SK-N-SH (cell line): Measurements from ENCODE around the gene NID1. TPM values are rescaled to one million over a fixed set of nuclear protein-coding genes. Genes with fewer than 3 reads are reported as not detected.
"Not testable (repeated sequence)": the region's sequence is repeated elsewhere in the genome, so short reads cannot be mapped to it uniquely, and the experiment has no call there.

ENCODE experiments used
- CTCF ChIA-PET: fragments of 300-600, 350-600 bp; formaldehyde crosslinking; extraction: SDS; loops from one replicate; lab custom pipeline; 2021; lab: Yijun Ruan, JAX
- POLR2A ChIA-PET: fragments of 350-600 bp; sonication (Branson Sonifier 250); formaldehyde crosslinking; extraction: SDS; loops from one replicate; lab custom pipeline; 2020; ENCODE audit warnings: antibody characterized with exemption, inconsistent platforms; lab: Yijun Ruan, JAX
- DNase-seq: peaks from one replicate; pipeline ENCODE4 v3.0.0; 2012
- H2AFZ ChIP-seq: fragments of 200-600 bp; sonication (generic); 2 replicates; pipeline ENCODE4 v1.8.1; 2016; ENCODE audit warnings: antibody characterized with exemption, mild to moderate bottlenecking, low read depth
- H3F3A ChIP-seq: fragments of 200-600 bp; sonication (generic); replicated peaks from 2 replicates; pipeline ENCODE3; 2016; ENCODE audit warnings: antibody characterized with exemption, mild to moderate bottlenecking; ENCODE audit not compliant: insufficient read depth
- H3K27ac ChIP-seq, 2 experiments: fragments of 200-500 bp in 1 of 2; fragments of 200-600 bp in 1 of 2; sonication (Bioruptor generic) in 1 of 2; sonication (generic), shearing (Covaris generic) in 1 of 2; 2 replicates each; pipeline versions ENCODE4 v1.5.1 to v1.6.1; 2014 to 2016; ENCODE audit warnings: low read depth in 2 of 2, inconsistent platforms in 1 of 2, low read length in 1 of 2, mild to moderate bottlenecking in 1 of 2, mixed read lengths in 1 of 2
- H3K27me3 ChIP-seq: fragments of 200-600 bp; sonication (generic), shearing (Covaris generic); 2 replicates; pipeline ENCODE4 v1.6.1; 2016; ENCODE audit warnings: mixed run types; ENCODE audit not compliant: insufficient read depth
- H3K36me3 ChIP-seq, 2 experiments: fragments of 200-500 bp in 1 of 2; fragments of 200-600 bp in 1 of 2; sonication (Bioruptor generic) in 1 of 2; sonication (generic) in 1 of 2; replicated peaks in 1 of 2; 2 replicates each; pipeline versions ENCODE3 to v1.5.1; 2014 to 2016; ENCODE audit warnings: low read length in 1 of 2, mild to moderate bottlenecking in 1 of 2; ENCODE audit not compliant: insufficient read depth in 2 of 2, control insufficient read depth in 1 of 2
- H3K4me1 ChIP-seq, 2 experiments: fragments of 200-500 bp in 1 of 2; fragments of 200-600 bp in 1 of 2; sonication (Bioruptor generic) in 1 of 2; sonication (generic), shearing (Covaris generic) in 1 of 2; 2 replicates each; pipeline versions ENCODE4 v1.5.1 to v1.6.1; 2014 to 2016; ENCODE audit warnings: low read depth in 1 of 2, low read length in 1 of 2, mixed run types in 1 of 2; ENCODE audit not compliant: insufficient read depth in 2 of 2, control insufficient read depth in 1 of 2
- H3K4me2 ChIP-seq: fragments of 200-600 bp; sonication (generic), shearing (Covaris generic); 2 replicates; pipeline ENCODE4 v1.6.1; 2017; ENCODE audit warnings: mixed run types
- H3K4me3 ChIP-seq, 2 experiments: fragments of 200-500 bp in 1 of 2; fragments of 200-600 bp in 1 of 2; sonication (Bioruptor generic) in 1 of 2; sonication (generic), shearing (Covaris generic) in 1 of 2; 2 replicates each; pipeline versions ENCODE4 v1.5.1 to v1.8.1; 2014 to 2016; ENCODE audit warnings: low read depth in 2 of 2, inconsistent platforms in 1 of 2, low read length in 1 of 2, mild to moderate bottlenecking in 1 of 2, mixed read lengths in 1 of 2, moderate library complexity in 1 of 2
- H3K79me2 ChIP-seq: fragments of 200-600 bp; sonication (generic); 2 replicates; pipeline ENCODE4 v1.8.1; 2017; ENCODE audit warnings: mild to moderate bottlenecking; ENCODE audit not compliant: insufficient read depth
- H3K9ac ChIP-seq: fragments of 200-600 bp; sonication (generic); 2 replicates; pipeline ENCODE4 v1.6.1; 2017; ENCODE audit warnings: mixed run types
- H3K9me2 ChIP-seq: fragments of 200-600 bp; sonication (generic); 2 replicates; pipeline ENCODE4 v1.6.1; 2017; ENCODE audit warnings: mixed run types
- H3K9me3 ChIP-seq: fragments of 200-600 bp; sonication (generic); 2 replicates; pipeline ENCODE4 v1.6.1; 2017; ENCODE audit warnings: mixed run types, mild to moderate bottlenecking, moderate library complexity
- H4K20me1 ChIP-seq: fragments of 200-600 bp; sonication (generic); 2 replicates; pipeline ENCODE4 v1.6.1; 2017; ENCODE audit warnings: mild to moderate bottlenecking, mixed run types; ENCODE audit not compliant: insufficient read depth
- CHD2 ChIP-seq: fragments of 150-350 bp; IDR thresholded peaks from 2 replicates; pipeline ENCODE4 v1.6.1; 2018; ENCODE audit warnings: low read length; ENCODE audit not compliant: partially characterized antibody
- CTCF ChIP-seq: fragments of 200-600 bp; sonication (generic); IDR thresholded peaks from 2 replicates; pipeline ENCODE4 v1.6.1; 2017; ENCODE audit warnings: antibody characterized with exemption, mild to moderate bottlenecking, moderate library complexity
- ELF1 ChIP-seq: IDR thresholded peaks from 2 replicates; pipeline ENCODE4 v1.4.0; 2012
- FOSL2 ChIP-seq: IDR thresholded peaks from 2 replicates; pipeline ENCODE4 v1.4.0; 2012; ENCODE audit warnings: low read depth, mild to moderate bottlenecking, moderate library complexity, borderline replicate concordance
- FOXJ3 ChIP-seq: sonication (generic); formaldehyde crosslinking; IDR thresholded peaks from 2 replicates; pipeline ENCODE4 v1.5.1; 2020; ENCODE audit warnings: mild to moderate bottlenecking, missing genetic modification reagents
- GABPA ChIP-seq: IDR thresholded peaks from 2 replicates; pipeline ENCODE4 v1.4.0; 2012; ENCODE audit warnings: low read depth, mild to moderate bottlenecking
- IRF3 ChIP-seq: fragments of 150-350 bp; IDR thresholded peaks from 2 replicates; pipeline ENCODE4 v1.6.1; 2016; ENCODE audit warnings: mild to moderate bottlenecking, low read depth, low read length
- MEF2A ChIP-seq: IDR thresholded peaks from 2 replicates; pipeline ENCODE4 v1.4.0; 2012; ENCODE audit warnings: low read depth, borderline replicate concordance
- SIN3A ChIP-seq: IDR thresholded peaks from 2 replicates; pipeline ENCODE4 v1.6.1; 2012; ENCODE audit warnings: low read depth, mild to moderate bottlenecking, low read length, moderate library complexity, borderline replicate concordance
- SMC3 ChIP-seq: IDR thresholded peaks from 2 replicates; pipeline ENCODE4 v1.6.1; 2012; ENCODE audit warnings: low read depth, low read length, improper control_type of control experiment
- TCF12 ChIP-seq: IDR thresholded peaks from 2 replicates; pipeline ENCODE4 v1.4.0; 2012
- YY1 ChIP-seq: IDR thresholded peaks from 2 replicates; pipeline ENCODE4 v1.4.0; 2012; ENCODE audit warnings: low read depth, mild to moderate bottlenecking
- whole genome bisulfite sequencing: methylation state at CpG from one replicate; pipeline ENCODE4 v1.1.6; 2017; ENCODE audit warnings: low lambda C conversion rate; 5-methylcytosine and 5-hydroxymethylcytosine counted together
- polyA plus RNA-seq, 3 experiments: library from polyadenylated mRNA; depleted of rRNA; stranded (reverse); fragments of >200 nt; gene quantifications; 2 replicates each; pipeline ENCODE4 v1.2.3, GENCODE V29; 2012
- TF ChIP-seq, protein P1 (sequence below): IDR thresholded peaks from 2 replicates; pipeline ENCODE4 v1.4.0; 2012; ENCODE audit warnings: low read depth, borderline replicate concordance

The NID1 gene
- polyA plus RNA-seq, 1 of the 3 experiments (the other 2 are of a cell fraction) = 74.3 TPM

DNA sequence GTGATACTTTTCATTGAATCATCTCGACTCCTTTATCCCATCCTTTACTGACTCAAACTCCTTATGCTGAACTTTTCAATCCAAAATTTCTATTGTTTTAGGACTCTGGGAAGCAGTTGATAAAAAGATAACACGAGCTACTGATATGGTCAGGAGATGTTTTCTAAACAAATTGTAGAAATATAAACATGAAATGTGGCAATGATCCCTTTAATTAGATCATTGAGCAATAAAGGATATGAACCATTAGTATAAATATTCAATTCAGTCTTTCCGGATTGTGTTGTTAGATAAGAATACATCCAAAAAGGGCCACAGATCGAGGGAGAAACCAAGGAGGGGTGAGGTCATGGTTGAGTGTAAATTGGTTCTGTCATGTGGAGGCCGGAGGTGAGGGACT lies 88.4 kb downstream of the NID1 start:
- H3K9ac ChIP-seq = no peak overlapping the region
- no peak overlapping the region for H3K4me3 ChIP-seq
- H3K4me1 ChIP-seq = peaks cover 3 to 7% of the 10 kb centered on the region in 2 experiments
- no peaks in the 10 kb centered on the region for H3K79me2 ChIP-seq
- no peak overlapping the region for H3K4me2 ChIP-seq
- no peak overlapping the region for H3K27ac ChIP-seq
- DNase-seq = no peak
- H3K9me2 ChIP-seq = no peaks in the 10 kb centered on the region
- WGBS = 83% methylated on average over 5 of the region's 5 CpGs
- H3F3A ChIP-seq = peaks cover 17% of the 10 kb centered on the region
- TF ChIP-seq SIN3A (no peak), CHD2 (no peak), FOSL2 (no peak), ELF1 (no peak), GABPA (no peak), CTCF (no peak), SMC3 (no peak), MEF2A (no peak), YY1 (no peak)
- TF ChIP-seq, all 33 proteins: peak for 0
- ChIA-PET POLR2A (no interaction called here), CTCF (interaction anchor here (1.8 kb wide), 1 partner anchor 110 kb away, joined by 5 read pairs; the partner anchor contains the start of gene LYST)
- no peaks in the 10 kb centered on the region for H3K27me3 ChIP-seq
- H2AFZ ChIP-seq = no peak overlapping the region
- no peaks in the 10 kb centered on the region for H3K9me3 ChIP-seq
- peaks cover 47% of the 10 kb centered on the region in 2 experiments for H3K36me3 ChIP-seq
- H4K20me1 ChIP-seq = no peaks in the 10 kb centered on the region

- Histone ChIP-seq H3K27me3 (no peaks in the 10 kb centered on the region), H2AFZ (no peak overlapping the region), H3F3A (peaks cover 17% of the 10 kb centered on the region), H3K9me3 (no peaks in the 10 kb centered on the region), H3K4me3 (no peak overlapping the region), H3K36me3 (peaks cover 31 to 39% of the 10 kb centered on the region in 2 experiments), H3K4me1 (peaks cover 3 to 10% of the 10 kb centered on the region in 2 experiments)
- TF ChIP-seq TCF12 (peak; percentile 12; the same call in 1 of the 2 replicates), SMC3 (no peak), FOXJ3 (CRISPR knock-in tag) (no peak), IRF3 (no peak)
- TF ChIP-seq, protein P1, sequence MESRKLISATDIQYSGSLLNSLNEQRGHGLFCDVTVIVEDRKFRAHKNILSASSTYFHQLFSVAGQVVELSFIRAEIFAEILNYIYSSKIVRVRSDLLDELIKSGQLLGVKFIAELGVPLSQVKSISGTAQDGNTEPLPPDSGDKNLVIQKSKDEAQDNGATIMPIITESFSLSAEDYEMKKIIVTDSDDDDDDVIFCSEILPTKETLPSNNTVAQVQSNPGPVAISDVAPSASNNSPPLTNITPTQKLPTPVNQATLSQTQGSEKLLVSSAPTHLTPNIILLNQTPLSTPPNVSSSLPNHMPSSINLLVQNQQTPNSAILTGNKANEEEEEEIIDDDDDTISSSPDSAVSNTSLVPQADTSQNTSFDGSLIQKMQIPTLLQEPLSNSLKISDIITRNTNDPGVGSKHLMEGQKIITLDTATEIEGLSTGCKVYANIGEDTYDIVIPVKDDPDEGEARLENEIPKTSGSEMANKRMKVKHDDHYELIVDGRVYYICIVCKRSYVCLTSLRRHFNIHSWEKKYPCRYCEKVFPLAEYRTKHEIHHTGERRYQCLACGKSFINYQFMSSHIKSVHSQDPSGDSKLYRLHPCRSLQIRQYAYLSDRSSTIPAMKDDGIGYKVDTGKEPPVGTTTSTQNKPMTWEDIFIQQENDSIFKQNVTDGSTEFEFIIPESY = no peak
- TF ChIP-seq, all 33 proteins: peak for 1
- WGBS = 83% methylated on average over 1 of the region's 1 CpG
- Histone ChIP-seq H3K79me2 (no peaks in the 10 kb centered on the region), H3K9me2 (no peaks in the 10 kb centered on the region), H3K27ac (no peak overlapping the region), H3K9ac (no peak overlapping the region), H4K20me1 (no peaks in the 10 kb centered on the region), H3K4me2 (no peak overlapping the region)
- ChIA-PET CTCF (interaction anchor here (1.1 to 1.8 kb wide), 2 partner anchors 108 to 471 kb away, joined by 3 to 5 read pairs; partner anchors contain the start of genes B3GALNT2 and LYST), POLR2A (no interaction called here)
- no peak for DNase-seq
Observed at GRCh38 chr1:235974616-235975015, 90.3 kb downstream of the NID1 start.

GRCh38 chr1:235972691-235973090 lies 92.2 kb downstream of the NID1 start:
- H2AFZ ChIP-seq = not testable (repeated sequence)
- ChIA-PET POLR2A (interaction anchor here (1.8 kb wide), 1 partner anchor 107 kb away, joined by 8 read pairs; no protein-coding TSS in a partner anchor), CTCF (interaction anchor here (0.8 to 3.0 kb wide), 15 partner anchors 10 to 557 kb away, joined by 3 to 87 read pairs (median 7); partner anchors contain the start of gene LYST)

More at GRCh38 chr1:235972691-235973090, 92.2 kb downstream of the NID1 start:
- H3K9me3 ChIP-seq, H3K4me1 ChIP-seq, DNase-seq, H3K27me3 ChIP-seq, H4K20me1 ChIP-seq, H3K9me2 ChIP-seq, H3K79me2 ChIP-seq, H3K4me3 ChIP-seq: not testable (repeated sequence)
- 96% methylated on average over 3 of the region's 3 CpGs for WGBS
- Histone ChIP-seq H3K27ac (peak overlapping the region in 1 of 2 experiments; percentile 98; a peak in 3 of 4 replicates), H3K4me2 (peak overlapping the region; percentile 78), H3F3A (peaks cover 17% of the 10 kb centered on the region), H3K36me3 (peaks cover 13 to 19% of the 10 kb centered on the region in 2 experiments), H3K9ac (peak overlapping the region; percentile 83; the same call in 1 of the 2 replicates)
